HCT116 (cell line): ENCODE data around the gene FAM117A. TPM values are rescaled to one million over a fixed set of nuclear protein-coding genes. Genes with fewer than 3 reads are reported as not detected.

Experiments used
- ATAC-seq: fragments of 200-7000 bp; cut with Tn5 transposase; 2 replicates; pipeline ENCODE4 v1.9.1; 2020; ENCODE audit warnings: mild to moderate bottlenecking, moderate library complexity
- BruUV-seq: library from RNA; stranded (reverse); fragments of 400-500 nt; replicated peaks from 2 replicates; lab custom pipeline; 2021; lab: Mats Ljungman, UMichigan
- CTCF ChIA-PET: fragments of 300-600 bp; sonication (Branson Sonifier 250); formaldehyde crosslinking; loops from one replicate; lab custom pipeline; 2021; ENCODE audit warnings: antibody characterized with exemption; lab: Charles Lee
- POLR2A ChIA-PET: fragments of 300-600, 350-600 bp; sonication (Branson Sonifier 250); formaldehyde crosslinking; loops from one replicate; lab custom pipeline; 2021; ENCODE audit warnings: antibody characterized with exemption; lab: Charles Lee
- RAD21 ChIA-PET, 2 experiments: fragments of 300-600 bp; sonication (Branson Sonifier 250); formaldehyde crosslinking; loops; one replicate each; lab custom pipeline; 2023; ENCODE audit warnings: low total read pairs in 2 of 2; ENCODE audit not compliant: uncharacterized antibody in 2 of 2, unreplicated experiment in 2 of 2, low non-redundant PET in 1 of 2; lab: Charles Lee
- DNase-seq: peaks from one replicate; pipeline ENCODE4 v3.0.0-alpha.2; 2010; ENCODE audit warnings: low read depth, low spot score
- H2AFZ ChIP-seq: fragments of 200-600 bp; shearing (Covaris generic), sonication (generic); 2 replicates; pipeline ENCODE4 v1.6.1; 2017; ENCODE audit warnings: low read depth, mixed run types, mixed read lengths, antibody characterized with exemption, low read length; ENCODE audit not compliant: poor library complexity, severe bottlenecking
- H3K27ac ChIP-seq: 2 replicates; pipeline ENCODE4 v1.5.1; 2012; ENCODE audit warnings: low read depth, low read length
- H3K27me3 ChIP-seq: fragments of 200-600 bp; sonication (generic); 2 replicates; pipeline ENCODE4 v1.6.1; 2016; ENCODE audit warnings: mixed run types, low read length, mixed read lengths; ENCODE audit not compliant: insufficient read depth
- H3K36me3 ChIP-seq, 2 experiments: fragments of 200-500 bp in 1 of 2; fragments of 200-600 bp in 1 of 2; sonication (Bioruptor generic) in 1 of 2; sonication (generic) in 1 of 2; 2 replicates each; pipeline versions ENCODE4 v1.5.1 to v1.6.1; 2014 to 2016; ENCODE audit warnings: low read length in 2 of 2, inconsistent platforms in 1 of 2, mixed read lengths in 1 of 2, mixed run types in 1 of 2; ENCODE audit not compliant: insufficient read depth in 2 of 2, control insufficient read depth in 1 of 2
- H3K4me1 ChIP-seq, 2 experiments: fragments of 200-600 bp in 1 of 2; sonication (generic) in 1 of 2; 2 replicates each; pipeline versions ENCODE4 v1.5.1 to v1.6.1; 2012 to 2017; ENCODE audit warnings: low read length in 2 of 2, inconsistent platforms in 1 of 2, mild to moderate bottlenecking in 1 of 2, mixed read lengths in 1 of 2, mixed run types in 1 of 2, moderate library complexity in 1 of 2; ENCODE audit not compliant: insufficient read depth in 2 of 2, control insufficient read depth in 1 of 2
- H3K4me2 ChIP-seq: fragments of 200-600 bp; sonication (generic); 2 replicates; pipeline ENCODE4 v1.6.1; 2017; ENCODE audit warnings: mixed run types, low read length, mixed read lengths
- H3K4me3 ChIP-seq, 2 experiments: fragments of 200-600 bp in 1 of 2; sonication (generic) in 1 of 2; replicated peaks in 1 of 2; 2 replicates each; pipeline ENCODE4 v1.5.1; 2011 to 2016; ENCODE audit warnings: low read length in 2 of 2, control low read depth in 1 of 2, low read depth in 1 of 2, mild to moderate bottlenecking in 1 of 2, mixed read lengths in 1 of 2, mixed run types in 1 of 2
- H3K79me2 ChIP-seq: fragments of 200-600 bp; sonication (generic); 2 replicates; pipeline ENCODE4 v1.6.1; 2017; ENCODE audit warnings: mild to moderate bottlenecking, mixed run types, low read length, moderate library complexity, mixed read lengths; ENCODE audit not compliant: insufficient read depth
- H3K9ac ChIP-seq: fragments of 200-600 bp; sonication (generic); 2 replicates; pipeline ENCODE4 v1.6.1; 2016; ENCODE audit warnings: low read length, mixed read lengths
- H3K9me2 ChIP-seq: fragments of 200-600 bp; sonication (generic), shearing (Covaris generic); 2 replicates; pipeline ENCODE4 v1.6.1; 2017; ENCODE audit warnings: mixed run types, mild to moderate bottlenecking, moderate library complexity; ENCODE audit not compliant: insufficient read depth
- H3K9me3 ChIP-seq, 2 experiments: fragments of 200-500 bp in 1 of 2; fragments of 200-600 bp in 1 of 2; sonication (Bioruptor generic) in 1 of 2; sonication (generic) in 1 of 2; 2 replicates each; pipeline ENCODE4 v1.6.1; 2014 to 2017; ENCODE audit warnings: low read length in 2 of 2, mixed read lengths in 2 of 2, inconsistent platforms in 1 of 2, low read depth in 1 of 2, mild to moderate bottlenecking in 1 of 2, mixed run types in 1 of 2, moderate library complexity in 1 of 2; ENCODE audit not compliant: control insufficient read depth in 1 of 2, insufficient read depth in 1 of 2
- H4K20me1 ChIP-seq: fragments of 200-600 bp; sonication (generic), shearing (Covaris generic); 2 replicates; pipeline ENCODE4 v1.6.1; 2017; ENCODE audit warnings: mixed run types, mild to moderate bottlenecking, moderate library complexity; ENCODE audit not compliant: insufficient read depth
- ATF3 ChIP-seq: IDR thresholded peaks from 2 replicates; pipeline ENCODE4 v1.6.1; 2012
- CBX3 ChIP-seq: IDR thresholded peaks from 2 replicates; pipeline ENCODE4 v1.6.1; 2012; ENCODE audit warnings: low read depth
- CEBPB ChIP-seq: IDR thresholded peaks from 2 replicates; pipeline ENCODE4 v1.6.1; 2012; ENCODE audit warnings: low read depth
- CTCF ChIP-seq, 3 experiments: fragments of 200-600 bp in 1 of 3; sonication (generic) in 1 of 3; IDR thresholded peaks in 2 of 3; conservative IDR thresholded peaks in 1 of 3; 2 replicates each; pipeline ENCODE4 v1.5.1; 2012 to 2017; ENCODE audit warnings: low read depth in 2 of 3, low read length in 2 of 3, antibody characterized with exemption in 1 of 3, borderline replicate concordance in 1 of 3, control low read depth in 1 of 3, mild to moderate bottlenecking in 1 of 3, mixed read lengths in 1 of 3, mixed run types in 1 of 3, moderate library complexity in 1 of 3; ENCODE audit not compliant: insufficient read depth in 1 of 3
- EGR1 ChIP-seq: IDR thresholded peaks from 2 replicates; pipeline ENCODE4 v1.6.1; 2012; ENCODE audit warnings: low read depth
- POLR2A ChIP-seq: IDR thresholded peaks from 2 replicates; pipeline ENCODE4 v1.7.0; 2011; ENCODE audit warnings: borderline replicate concordance; ENCODE audit not compliant: insufficient read depth, insufficient read length; ENCODE audit errors: extremely low read depth
- SIN3A ChIP-seq: IDR thresholded peaks from 2 replicates; pipeline ENCODE4 v1.6.1; 2012; ENCODE audit warnings: low read depth
- SRF ChIP-seq: IDR thresholded peaks from 2 replicates; pipeline ENCODE4 v1.6.1; 2012; ENCODE audit warnings: low read depth
- TCF7L2 ChIP-seq: IDR thresholded peaks from 2 replicates; pipeline ENCODE4 v1.7.0; 2011; ENCODE audit warnings: borderline replicate concordance, inconsistent platforms; ENCODE audit not compliant: insufficient read depth, insufficient read length; ENCODE audit errors: extremely low read depth
- ZBTB33 ChIP-seq: IDR thresholded peaks from 2 replicates; pipeline ENCODE4 v1.6.1; 2011; ENCODE audit warnings: mild to moderate bottlenecking, low read length, moderate library complexity; ENCODE audit not compliant: insufficient replicate concordance; ENCODE audit errors: extremely low read depth
- ZFX ChIP-seq: fragments of 450-650 bp; IDR thresholded peaks from 2 replicates; pipeline ENCODE4 v1.6.1; 2017
- intact Hi-C: fragments of 100-400 bp; cut with micrococcal nuclease; formaldehyde crosslinking; loops from 2 replicates; pipeline ENCODE4 v1.10.0; 2022
- total RNA-seq: library from RNA; stranded (reverse); gene quantifications from one replicate; pipeline ENCODE4 v1.2.1, GENCODE V29; 2021; ENCODE audit not compliant: unreplicated experiment
- TF ChIP-seq, protein P1 (sequence below): IDR thresholded peaks from 2 replicates; pipeline ENCODE4 v1.6.1; 2012
- TF ChIP-seq, protein P2 (sequence below): IDR thresholded peaks from 2 replicates; pipeline ENCODE4 v1.6.1; 2012; ENCODE audit warnings: low read depth

The FAM117A gene
- total RNA-seq, 1 experiment from 2014 or later: 12.8 TPM

DNA sequence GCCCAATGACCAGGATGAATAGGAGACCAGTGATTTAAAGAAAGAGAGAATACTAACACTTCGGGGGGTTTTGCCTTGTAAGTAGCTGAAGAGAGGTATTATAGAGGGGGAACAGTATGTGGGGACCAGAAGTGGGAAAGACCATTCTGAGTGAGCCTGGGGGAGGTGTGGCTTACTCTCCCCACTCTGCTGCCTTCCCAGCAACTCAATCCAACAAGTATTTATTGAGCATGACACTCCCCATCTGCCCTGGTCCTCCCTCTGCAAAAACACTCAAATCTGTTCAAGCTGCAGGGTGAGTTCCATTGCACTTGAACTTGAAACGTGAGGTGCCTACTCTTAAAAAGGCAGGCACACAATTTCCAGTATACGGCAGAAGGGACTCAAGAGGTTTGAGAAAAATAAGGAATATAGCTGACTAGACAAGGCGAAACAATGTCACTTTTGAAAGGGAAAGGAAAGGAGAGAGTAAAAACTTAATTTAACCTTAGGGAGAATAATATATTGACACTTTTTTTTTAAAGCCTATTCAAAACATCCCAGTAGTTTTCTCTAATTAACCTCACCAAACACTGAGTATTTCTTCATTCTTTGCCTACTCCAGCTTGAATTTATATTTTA lies 8.2 kb downstream of the FAM117A start:
- ChIA-PET POLR2A (interaction anchor here (1.7 kb wide), 1 partner anchor 8 kb away, joined by 7 read pairs; the partner anchor contains the start of gene FAM117A), CTCF (no interaction called here), RAD21 (interaction anchor here in 1 of 2 experiments (0.6 kb wide), 1 partner anchor 8 kb away, joined by 4 read pairs; the partner anchor contains the start of gene FAM117A)
- H3K9me3 ChIP-seq: no peaks in the 10 kb centered on the region
- no peaks in the 10 kb centered on the region for H3K36me3 ChIP-seq
- TF ChIP-seq ATF3 (no peak), ZBTB33 (no peak), CTCF (IDR thresholded peaks at IDR 0.05 in 2 of 3, conservative IDR thresholded peaks at IDR 0.05 in 1 of 3; ENCODE audit: borderline replicate concordance in 1 of 3, insufficient read depth in 1 of 3, low read depth in 2 of 3, low read length in 2 of 3) (no peak), SIN3A (no peak), ZFX (no peak), CBX3 (no peak), CEBPB (no peak), EGR1 (no peak), SRF (no peak), TCF7L2 (no peak), POLR2A (no peak)
- TF ChIP-seq, protein P1, sequence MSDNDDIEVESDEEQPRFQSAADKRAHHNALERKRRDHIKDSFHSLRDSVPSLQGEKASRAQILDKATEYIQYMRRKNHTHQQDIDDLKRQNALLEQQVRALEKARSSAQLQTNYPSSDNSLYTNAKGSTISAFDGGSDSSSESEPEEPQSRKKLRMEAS: no peak
- TF ChIP-seq, protein P2, sequence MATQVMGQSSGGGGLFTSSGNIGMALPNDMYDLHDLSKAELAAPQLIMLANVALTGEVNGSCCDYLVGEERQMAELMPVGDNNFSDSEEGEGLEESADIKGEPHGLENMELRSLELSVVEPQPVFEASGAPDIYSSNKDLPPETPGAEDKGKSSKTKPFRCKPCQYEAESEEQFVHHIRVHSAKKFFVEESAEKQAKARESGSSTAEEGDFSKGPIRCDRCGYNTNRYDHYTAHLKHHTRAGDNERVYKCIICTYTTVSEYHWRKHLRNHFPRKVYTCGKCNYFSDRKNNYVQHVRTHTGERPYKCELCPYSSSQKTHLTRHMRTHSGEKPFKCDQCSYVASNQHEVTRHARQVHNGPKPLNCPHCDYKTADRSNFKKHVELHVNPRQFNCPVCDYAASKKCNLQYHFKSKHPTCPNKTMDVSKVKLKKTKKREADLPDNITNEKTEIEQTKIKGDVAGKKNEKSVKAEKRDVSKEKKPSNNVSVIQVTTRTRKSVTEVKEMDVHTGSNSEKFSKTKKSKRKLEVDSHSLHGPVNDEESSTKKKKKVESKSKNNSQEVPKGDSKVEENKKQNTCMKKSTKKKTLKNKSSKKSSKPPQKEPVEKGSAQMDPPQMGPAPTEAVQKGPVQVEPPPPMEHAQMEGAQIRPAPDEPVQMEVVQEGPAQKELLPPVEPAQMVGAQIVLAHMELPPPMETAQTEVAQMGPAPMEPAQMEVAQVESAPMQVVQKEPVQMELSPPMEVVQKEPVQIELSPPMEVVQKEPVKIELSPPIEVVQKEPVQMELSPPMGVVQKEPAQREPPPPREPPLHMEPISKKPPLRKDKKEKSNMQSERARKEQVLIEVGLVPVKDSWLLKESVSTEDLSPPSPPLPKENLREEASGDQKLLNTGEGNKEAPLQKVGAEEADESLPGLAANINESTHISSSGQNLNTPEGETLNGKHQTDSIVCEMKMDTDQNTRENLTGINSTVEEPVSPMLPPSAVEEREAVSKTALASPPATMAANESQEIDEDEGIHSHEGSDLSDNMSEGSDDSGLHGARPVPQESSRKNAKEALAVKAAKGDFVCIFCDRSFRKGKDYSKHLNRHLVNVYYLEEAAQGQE: no peak
- DNase-seq (no peak), ATAC-seq (no peak)
- H3K27ac ChIP-seq: no peak overlapping the region
- H3K9me2 ChIP-seq: no peaks in the 10 kb centered on the region
- H2AFZ ChIP-seq: no peak overlapping the region
- H4K20me1 ChIP-seq: no peaks in the 10 kb centered on the region
- no peak overlapping the region for H3K4me2 ChIP-seq
- no TSS peak for BruUV-seq
- H3K4me1 ChIP-seq: no peaks in the 10 kb centered on the region
- H3K79me2 ChIP-seq: no peaks in the 10 kb centered on the region
- no peak overlapping the region for H3K9ac ChIP-seq
- intact Hi-C loops: no loop called here
- H3K4me3 ChIP-seq: no peak overlapping the region
- H3K27me3 ChIP-seq: no peaks in the 10 kb centered on the region
